Heart right ventricle (tissue), 16 donors: ENCODE measurements around the gene DCBLD2. TPM values are rescaled to one million over a fixed set of nuclear protein-coding genes. Genes with fewer than 3 reads are reported as not detected.

ENCODE experiments used
- ATAC-seq, 8 donors: fragments of 200-7000 bp; cut with Tn5 transposase; one replicate each; pipeline ENCODE4 v1.9.1; 2020; ENCODE audit warnings: mild to moderate bottlenecking in 8 of 8, moderate library complexity in 8 of 8, moderate number of reproducible peaks in 1 of 8
- DNase-seq, 2 donors: peaks; one replicate each; pipeline ENCODE4 v3.0.0-alpha.2; 2020
- H3K27ac ChIP-seq, 10 donors: fragments of 200-600 bp; sonication (generic) in 2 of 10; one replicate each; pipeline versions ENCODE4 v1.5.0 to v1.8.0; 2020 to 2022; ENCODE audit warnings: mild to moderate bottlenecking in 3 of 10
- H3K27me3 ChIP-seq, 7 donors: fragments of 200-600 bp; one replicate each; pipeline ENCODE4 v1.8.0; 2021 to 2022; ENCODE audit warnings: mild to moderate bottlenecking in 2 of 7
- H3K36me3 ChIP-seq, 9 donors: fragments of 200-600 bp; sonication (generic) in 1 of 9; one replicate each; pipeline versions ENCODE4 v1.5.0 to v1.8.0; 2020 to 2022; ENCODE audit warnings: mild to moderate bottlenecking in 2 of 9
- H3K4me1 ChIP-seq, 9 donors: fragments of 200-600 bp; sonication (generic) in 1 of 9; one replicate each; pipeline versions ENCODE4 v1.5.0 to v1.8.0; 2020 to 2022; ENCODE audit warnings: mild to moderate bottlenecking in 4 of 9
- H3K4me3 ChIP-seq, 10 donors: fragments of 200-600 bp; sonication (generic) in 2 of 10; one replicate each; pipeline versions ENCODE4 v1.5.0 to v1.8.0; 2020 to 2022; ENCODE audit warnings: mild to moderate bottlenecking in 7 of 10, moderate library complexity in 2 of 10
- H3K9me3 ChIP-seq, 11 donors: fragments of 200-600 bp in 10 of 11; sonication (generic) in 2 of 11; one replicate each; pipeline versions ENCODE4 v1.5.0 to v1.8.0; 2013 to 2022; ENCODE audit warnings: mild to moderate bottlenecking in 2 of 11, control low read depth in 1 of 11, moderate library complexity in 1 of 11
- CTCF ChIP-seq, 9 donors: fragments of 200-600 bp; sonication (generic) in 2 of 9; IDR thresholded peaks; one replicate each; pipeline versions ENCODE4 v1.5.0 to v1.8.0; 2021 to 2022; ENCODE audit warnings: antibody characterized with exemption in 9 of 9, mild to moderate bottlenecking in 5 of 9, moderate library complexity in 1 of 9
- WGBS, 2 donors: extraction: QIAGEN DNeasy Blood & Tissue Kit; methylation state at CpG; one replicate each; pipeline ENCODE4 v1.1.7; 2013; ENCODE audit warnings: inconsistent platforms in 1 of 2; 5-methylcytosine and 5-hydroxymethylcytosine counted together
- intact Hi-C, 10 donors: fragments of 100-400 bp; cut with DNase I; formaldehyde crosslinking; loops; one replicate each; pipeline versions ENCODE4 v1.11.1 to v1.14.2; 2022
- polyA plus RNA-seq, 2 donors: library from polyadenylated mRNA; stranded (reverse); fragments of 200-250 nt; gene quantifications; one replicate each; pipeline ENCODE4 v1.2.3, GENCODE V29; 2013
- total RNA-seq, 10 donors: library from RNA; stranded (reverse); fragmentation: NEBNext Ultra II Directional in 3 of 10; extraction: Animal tissue kit (Norgen Biotek cat#: 25700) in 3 of 10; gene quantifications; one replicate each; pipeline versions ENCODE4 v1.2.1 to v1.2.4, GENCODE V29; 2021 to 2023
- donor health status: Arrhythmogenic right ventricular cardiomyopathy.
- donor health status: ischemic (EF 13 %, LVEDD 7.1; RV severe dilation, severe dysfunction).
- donor health status: healthy with polysubstance abuse.
- donor health status: DM: no; HTN: yes; CAD: no.
- donor health status: DM: no; HTN: no; CAD: no.
- donor health status: ischemic (EF 25% LVEDD 6.9; RV normal size, moderate dysfunction).
- donor health status: ischemic (EF 25% LVEDD 5.7; RV mildly dilated, moderate dysfunction).
- donor health status: healthy.
- donor health status: DM: yes; HTN: yes; CAD: no.
- donor health status: Ischemic cardiomyopathy.
- donor health status: ischemic (EF 35%, LVEDD 5.7; RV mildly dilated, moderate dysfunction).
- donor health status: nonischemic (EF 11% LVEDD 7.7; RV severe dilation, severe dysfunction).
- donor health status: DM: yes; HTN: yes; CAD: no.
- donor health status: PGD.
- donor health status: ischemic (EF 29% LVEDD 5.4; RV normal size, mild dysfunction).
- donor health status: nonischemic (EF 23%, LVEDD 6.1; RV moderate dilation, normal function).

Gene DCBLD2
- total and polyA plus RNA-seq, 12 donors = 11.9 to 97.4 (median 40.5) TPM

GRCh38 chr3:98746122-98746521, 155.4 kb downstream of the DCBLD2 start:
- intact Hi-C loops = no loop called here
- Histone ChIP-seq H3K9me3 (no peaks in the 10 kb centered on the region), H3K4me3 (no peak overlapping the region), H3K4me1 (peaks cover 0 to 77% (median 29%) of the 10 kb centered on the region in 9 donors), H3K27ac (peak overlapping the region in 5 of 10 donors; percentile 63 to 83 (median 79)), H3K36me3 (no peaks in the 10 kb centered on the region), H3K27me3 (no peaks in the 10 kb centered on the region)
- TF ChIP-seq CTCF (IDR thresholded peaks at IDR 0.05) = no peak
- WGBS, 2 donors = 85 to 87% methylated on average over 4 of the region's 4 CpGs
- DNase-seq (no peak), ATAC-seq (no peak)

Other genes with a start within 250 kb of the DCBLD2 start
- gene ST3GAL6, start 138.4 kb downstream of the DCBLD2 start, total RNA-seq = 10 to 100 TPM; 27.3 to 92.9 (median 62.6) TPM
- 10 to 100 TPM; 44.6 to 50.8 TPM for gene ST3GAL6, start 138.4 kb downstream of the DCBLD2 start, polyA plus RNA-seq